ENCODE results near the gene OXLD1. TPM values are rescaled to one million over a fixed set of nuclear protein-coding genes. Genes with fewer than 3 reads are reported as not detected.

Gene OXLD1
- total and polyA plus RNA-seq, 10 of the 15 experiments (the other 5 are each of a cell fraction or from before 2014, with no cell fraction given), result 4.6 to 89.5 (median 39.8) TPM

DNA sequence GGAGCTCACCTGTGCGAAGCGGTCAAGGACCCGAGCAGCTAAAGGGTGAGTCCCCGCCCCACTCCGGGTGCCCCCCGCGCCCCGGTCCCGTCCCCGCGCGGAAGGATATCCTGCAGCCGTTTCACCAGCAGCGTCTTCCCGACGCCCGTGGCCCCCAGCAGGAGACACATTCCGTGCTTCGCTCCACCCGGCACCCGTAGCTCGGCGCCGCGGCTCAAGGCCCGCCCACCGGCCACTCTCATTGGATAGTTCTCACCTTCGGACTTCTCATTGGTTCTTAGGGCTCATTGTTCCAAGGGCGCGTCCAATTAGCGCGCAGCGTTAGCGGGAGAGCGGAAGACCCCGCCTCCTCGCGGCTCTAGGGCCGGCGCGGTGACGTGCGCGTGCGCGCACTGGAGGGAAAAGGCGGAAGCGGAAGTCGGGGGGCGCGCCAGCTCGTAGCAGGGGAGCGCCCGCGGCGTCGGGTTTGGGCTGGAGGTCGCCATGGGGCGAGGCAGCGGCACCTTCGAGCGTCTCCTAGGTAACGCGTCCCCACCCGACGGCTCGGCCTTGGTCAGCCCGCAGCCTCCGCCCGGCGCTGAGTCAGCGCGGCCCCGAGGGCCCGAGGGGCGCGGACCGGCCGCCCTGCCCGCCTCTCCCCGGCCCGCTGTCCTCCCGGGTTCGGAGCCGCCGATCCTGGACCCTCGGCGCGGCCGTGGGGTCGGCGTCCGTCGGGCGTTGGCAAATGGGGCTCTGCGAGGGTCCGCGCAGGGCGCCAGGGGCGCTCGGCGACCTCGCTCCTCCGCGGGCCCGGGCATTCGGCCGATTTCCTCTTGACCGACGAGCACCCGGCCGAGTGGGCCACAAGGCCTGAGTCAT lies 17.4 kb upstream of the OXLD1 start, which contains the start of the genes ARL16 and HGS (continued):
- TF ChIP-seq, protein P1, sequence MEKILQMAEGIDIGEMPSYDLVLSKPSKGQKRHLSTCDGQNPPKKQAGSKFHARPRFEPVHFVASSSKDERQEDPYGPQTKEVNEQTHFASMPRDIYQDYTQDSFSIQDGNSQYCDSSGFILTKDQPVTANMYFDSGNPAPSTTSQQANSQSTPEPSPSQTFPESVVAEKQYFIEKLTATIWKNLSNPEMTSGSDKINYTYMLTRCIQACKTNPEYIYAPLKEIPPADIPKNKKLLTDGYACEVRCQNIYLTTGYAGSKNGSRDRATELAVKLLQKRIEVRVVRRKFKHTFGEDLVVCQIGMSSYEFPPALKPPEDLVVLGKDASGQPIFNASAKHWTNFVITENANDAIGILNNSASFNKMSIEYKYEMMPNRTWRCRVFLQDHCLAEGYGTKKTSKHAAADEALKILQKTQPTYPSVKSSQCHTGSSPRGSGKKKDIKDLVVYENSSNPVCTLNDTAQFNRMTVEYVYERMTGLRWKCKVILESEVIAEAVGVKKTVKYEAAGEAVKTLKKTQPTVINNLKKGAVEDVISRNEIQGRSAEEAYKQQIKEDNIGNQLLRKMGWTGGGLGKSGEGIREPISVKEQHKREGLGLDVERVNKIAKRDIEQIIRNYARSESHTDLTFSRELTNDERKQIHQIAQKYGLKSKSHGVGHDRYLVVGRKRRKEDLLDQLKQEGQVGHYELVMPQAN (conservative IDR thresholded peaks at IDR 0.05), result peak; percentile 98
- TF ChIP-seq E4F1 (IDR thresholded peaks at IDR 0.05; ENCODE audit: borderline replicate concordance, partially characterized antibody), result peak; percentile 93
- TF ChIP-seq, protein P2, sequence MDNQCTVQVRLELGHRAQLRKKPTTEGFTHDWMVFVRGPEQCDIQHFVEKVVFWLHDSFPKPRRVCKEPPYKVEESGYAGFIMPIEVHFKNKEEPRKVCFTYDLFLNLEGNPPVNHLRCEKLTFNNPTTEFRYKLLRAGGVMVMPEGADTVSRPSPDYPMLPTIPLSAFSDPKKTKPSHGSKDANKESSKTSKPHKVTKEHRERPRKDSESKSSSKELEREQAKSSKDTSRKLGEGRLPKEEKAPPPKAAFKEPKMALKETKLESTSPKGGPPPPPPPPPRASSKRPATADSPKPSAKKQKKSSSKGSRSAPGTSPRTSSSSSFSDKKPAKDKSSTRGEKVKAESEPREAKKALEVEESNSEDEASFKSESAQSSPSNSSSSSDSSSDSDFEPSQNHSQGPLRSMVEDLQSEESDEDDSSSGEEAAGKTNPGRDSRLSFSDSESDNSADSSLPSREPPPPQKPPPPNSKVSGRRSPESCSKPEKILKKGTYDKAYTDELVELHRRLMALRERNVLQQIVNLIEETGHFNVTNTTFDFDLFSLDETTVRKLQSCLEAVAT (IDR thresholded peaks at IDR 0.05), result peak; percentile 41; the same call in 1 of the 2 replicates

All from GM12878 (cell line).